Kidney capillary endothelial cell (primary cell): ENCODE data around the gene ERAP2.
"Not testable (repeated sequence)": the region's sequence is repeated elsewhere in the genome, so short reads cannot be mapped to it uniquely, and the experiment has no call there.

Experiments
- DNase-seq: peaks from one replicate; pipeline ENCODE4 v3.0.0-alpha.2; 2018; ENCODE audit warnings: low spot score

The ERAP2 gene

GRCh38 chr5:96863949-96864584 lies 12.2 kb upstream of the ERAP2 start:
- DNase-seq, result no peak

- DNase-seq, result no peak
These were observed 11.3 kb upstream of the ERAP2 start for GRCh38 chr5:96864922-96865530.

- DNase-seq, result peak; percentile 75
These were observed 7.5 kb upstream of the ERAP2 start for GRCh38 chr5:96868603-96869371.

GRCh38 chr5:96869372-96869641 lies 7.0 kb upstream of the ERAP2 start:
- DNase-seq, result no peak

- no peak for DNase-seq
These were observed 5.9 kb upstream of the ERAP2 start for GRCh38 chr5:96870094-96871026.

- DNase-seq, result no peak
These were observed 5.3 kb upstream of the ERAP2 start for GRCh38 chr5:96871027-96871399.

- DNase-seq, result no peak
These were observed 4.6 kb upstream of the ERAP2 start for GRCh38 chr5:96871686-96872085.

GRCh38 chr5:96873449-96873848 lies 2.9 kb upstream of the ERAP2 start:
- DNase-seq, result no peak

GRCh38 chr5:96874631-96875030 lies 1.7 kb upstream of the ERAP2 start:
- no peak for DNase-seq

GRCh38 chr5:96875791-96876291 lies 459 bp upstream of the ERAP2 start:
- DNase-seq, result peak; percentile 33

GRCh38 chr5:96876977-96877469 lies 723 bp downstream of the ERAP2 start:
- not testable (repeated sequence) for DNase-seq

GRCh38 chr5:96879665-96880064 lies 3.4 kb downstream of the ERAP2 start:
- no peak for DNase-seq

GRCh38 chr5:96880444-96881164 lies 4.3 kb downstream of the ERAP2 start:
- DNase-seq, result peak; percentile 95

- DNase-seq, result peak; percentile 94
These were observed 5.3 kb downstream of the ERAP2 start for GRCh38 chr5:96881511-96882115.

GRCh38 chr5:96883871-96884270 lies 7.6 kb downstream of the ERAP2 start:
- DNase-seq, result no peak

- no peak for DNase-seq
These were observed 8.7 kb downstream of the ERAP2 start for GRCh38 chr5:96884995-96885394.

GRCh38 chr5:96885518-96886338 lies 9.4 kb downstream of the ERAP2 start:
- DNase-seq, result no peak

GRCh38 chr5:96893342-96893741 lies 17.0 kb downstream of the ERAP2 start:
- DNase-seq, result no peak

- DNase-seq, result no peak
These were observed 20.0 kb downstream of the ERAP2 start for GRCh38 chr5:96896276-96896675.

- no peak for DNase-seq
These were observed 20.5 kb downstream of the ERAP2 start for GRCh38 chr5:96896806-96897205.
